ENCODE results near the gene OBSCN. TPM values are rescaled to one million over a fixed set of nuclear protein-coding genes. Genes with fewer than 3 reads are reported as not detected.
"Not testable (repeated sequence)": the region's sequence is repeated elsewhere in the genome, so short reads cannot be mapped to it uniquely, and the experiment has no call there.

The OBSCN gene
- total RNA-seq, 1 donor from 2014 or later = 20.6 TPM

DNA sequence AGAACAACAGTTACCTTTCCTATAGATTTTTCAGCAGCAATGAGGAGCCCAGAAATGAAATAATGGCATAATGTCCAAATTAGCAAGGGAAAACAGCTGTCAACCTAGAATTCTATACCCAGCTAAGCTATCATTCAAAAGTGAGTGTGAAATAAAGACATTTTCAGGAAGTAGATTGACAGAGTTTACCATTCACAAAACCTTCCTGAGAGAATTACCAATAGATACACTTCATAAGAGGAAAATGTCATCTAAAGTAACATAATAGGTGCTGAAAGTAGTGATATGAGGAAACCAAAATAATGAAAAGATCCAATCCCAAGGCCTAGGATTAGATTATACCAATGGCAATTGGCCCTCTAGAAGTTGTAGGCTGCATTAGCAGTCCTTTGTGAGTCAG lies 34.6 kb downstream of the OBSCN start:
- TF ChIP-seq, protein P1, sequence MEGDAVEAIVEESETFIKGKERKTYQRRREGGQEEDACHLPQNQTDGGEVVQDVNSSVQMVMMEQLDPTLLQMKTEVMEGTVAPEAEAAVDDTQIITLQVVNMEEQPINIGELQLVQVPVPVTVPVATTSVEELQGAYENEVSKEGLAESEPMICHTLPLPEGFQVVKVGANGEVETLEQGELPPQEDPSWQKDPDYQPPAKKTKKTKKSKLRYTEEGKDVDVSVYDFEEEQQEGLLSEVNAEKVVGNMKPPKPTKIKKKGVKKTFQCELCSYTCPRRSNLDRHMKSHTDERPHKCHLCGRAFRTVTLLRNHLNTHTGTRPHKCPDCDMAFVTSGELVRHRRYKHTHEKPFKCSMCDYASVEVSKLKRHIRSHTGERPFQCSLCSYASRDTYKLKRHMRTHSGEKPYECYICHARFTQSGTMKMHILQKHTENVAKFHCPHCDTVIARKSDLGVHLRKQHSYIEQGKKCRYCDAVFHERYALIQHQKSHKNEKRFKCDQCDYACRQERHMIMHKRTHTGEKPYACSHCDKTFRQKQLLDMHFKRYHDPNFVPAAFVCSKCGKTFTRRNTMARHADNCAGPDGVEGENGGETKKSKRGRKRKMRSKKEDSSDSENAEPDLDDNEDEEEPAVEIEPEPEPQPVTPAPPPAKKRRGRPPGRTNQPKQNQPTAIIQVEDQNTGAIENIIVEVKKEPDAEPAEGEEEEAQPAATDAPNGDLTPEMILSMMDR (conservative IDR thresholded peaks at IDR 0.05; ENCODE audit: low read depth, low read length) = no peak
- no peak for DNase-seq (ENCODE audit: low read depth)
- H3K4me3 ChIP-seq (ENCODE audit: low read depth, low read length) = no peak overlapping the region

DNA sequence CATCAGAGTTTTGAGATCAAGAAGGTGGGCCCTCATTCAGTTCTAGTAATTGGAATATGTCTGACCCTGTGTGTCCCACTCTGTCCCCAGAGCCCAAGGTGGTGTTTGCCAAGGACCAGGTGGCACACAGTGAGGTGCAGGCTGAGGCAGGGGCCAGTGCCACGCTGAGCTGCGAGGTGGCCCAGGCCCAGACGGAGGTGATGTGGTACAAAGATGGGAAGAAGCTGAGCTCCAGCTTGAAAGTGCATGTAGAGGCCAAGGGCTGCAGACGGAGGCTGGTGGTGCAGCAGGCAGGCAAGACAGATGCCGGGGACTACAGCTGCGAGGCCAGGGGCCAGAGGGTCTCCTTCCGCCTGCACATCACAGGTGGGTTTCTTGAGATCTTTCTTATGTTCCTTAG lies 35.2 kb downstream of the OBSCN start:
- H3K4me3 ChIP-seq (ENCODE audit: low read depth, low read length) = no peak overlapping the region
- no peak for DNase-seq (ENCODE audit: low read depth)
- TF ChIP-seq, protein P1 (conservative IDR thresholded peaks at IDR 0.05; ENCODE audit: low read depth, low read length) = no peak

DNA sequence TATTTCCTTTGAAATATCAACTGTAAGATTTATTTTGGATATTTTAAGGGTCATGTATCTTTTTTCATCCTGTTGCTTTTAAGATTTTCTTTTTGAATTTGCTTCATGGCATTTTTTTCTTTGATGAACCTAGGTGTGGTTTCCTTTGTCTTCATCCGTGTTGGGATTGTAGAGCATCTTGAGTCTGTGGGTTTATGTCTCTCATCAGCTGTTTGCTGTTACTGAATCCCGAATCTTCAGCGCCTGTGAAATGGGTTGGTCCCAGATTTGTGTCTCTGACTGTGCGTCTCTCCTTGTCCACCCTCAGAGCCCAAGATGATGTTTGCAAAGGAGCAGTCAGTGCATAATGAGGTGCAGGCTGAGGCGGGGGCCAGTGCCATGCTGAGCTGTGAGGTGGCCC lies 36.1 kb downstream of the OBSCN start:
- DNase-seq (ENCODE audit: low read depth); H3K4me3 ChIP-seq (ENCODE audit: low read depth, low read length): not testable (repeated sequence)

DNA sequence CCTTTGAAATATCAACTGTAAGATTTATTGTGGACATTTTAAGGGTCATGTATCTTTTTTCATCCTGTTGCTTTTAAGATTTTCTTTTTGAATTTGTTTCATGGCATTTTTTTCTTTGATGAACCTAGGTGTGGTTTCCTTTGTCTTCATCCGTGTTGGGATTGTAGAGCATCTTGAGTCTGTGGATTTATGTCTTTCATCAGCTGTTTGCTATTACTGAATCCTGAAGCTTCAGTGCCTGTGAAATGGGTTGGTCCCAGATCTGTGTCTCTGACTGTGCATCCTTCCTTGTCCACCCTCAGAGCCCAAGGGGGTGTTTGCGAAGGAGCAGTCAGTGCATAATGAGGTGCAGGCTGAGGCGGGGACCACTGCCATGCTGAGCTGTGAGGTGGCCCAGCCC lies 37.3 kb downstream of the OBSCN start:
- DNase-seq (ENCODE audit: low read depth) = no peak
- TF ChIP-seq, protein P1 (conservative IDR thresholded peaks at IDR 0.05; ENCODE audit: low read depth, low read length) = no peak

DNA sequence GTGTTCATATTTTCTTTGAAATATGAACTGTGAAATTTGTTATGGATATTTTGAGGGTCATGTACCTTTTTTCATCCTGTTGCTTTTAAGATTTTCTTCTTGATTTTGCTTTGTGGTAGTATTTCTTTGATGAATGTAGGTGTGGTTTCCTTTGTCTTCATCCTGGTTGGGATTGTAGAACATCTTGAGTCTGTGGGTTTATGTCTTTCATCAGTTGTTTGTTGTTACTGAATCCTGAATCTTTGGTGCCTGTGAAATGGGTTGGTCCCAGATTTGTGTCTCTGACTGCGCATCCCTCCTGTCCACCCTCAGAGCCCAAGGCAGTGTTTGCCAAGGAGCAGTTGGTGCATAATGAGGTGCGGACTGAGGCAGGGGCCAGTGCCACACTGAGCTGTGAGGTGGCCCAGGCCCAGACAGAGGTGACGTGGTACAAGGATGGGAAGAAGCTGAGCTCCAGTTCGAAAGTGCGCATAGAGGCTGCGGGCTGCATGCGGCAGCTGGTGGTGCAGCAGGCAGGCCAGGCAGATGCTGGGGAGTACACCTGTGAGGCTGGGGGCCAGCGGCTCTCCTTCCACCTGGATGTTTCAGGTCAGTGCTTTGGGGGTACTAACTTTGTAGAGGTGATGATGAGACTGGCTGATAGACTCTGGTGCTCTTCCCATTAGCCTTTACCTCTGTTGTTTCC lies 38.5 kb downstream of the OBSCN start:
- DNase-seq (ENCODE audit: low read depth) = no peak
- no peak overlapping the region for H3K4me3 ChIP-seq (ENCODE audit: low read depth, low read length)
- TF ChIP-seq, protein P1 (conservative IDR thresholded peaks at IDR 0.05; ENCODE audit: low read depth, low read length) = no peak

More for the DNA sequence above, 37.3 kb downstream of the OBSCN start:
- H3K4me3 ChIP-seq (ENCODE audit: low read depth, low read length) = no peak overlapping the region

DNA sequence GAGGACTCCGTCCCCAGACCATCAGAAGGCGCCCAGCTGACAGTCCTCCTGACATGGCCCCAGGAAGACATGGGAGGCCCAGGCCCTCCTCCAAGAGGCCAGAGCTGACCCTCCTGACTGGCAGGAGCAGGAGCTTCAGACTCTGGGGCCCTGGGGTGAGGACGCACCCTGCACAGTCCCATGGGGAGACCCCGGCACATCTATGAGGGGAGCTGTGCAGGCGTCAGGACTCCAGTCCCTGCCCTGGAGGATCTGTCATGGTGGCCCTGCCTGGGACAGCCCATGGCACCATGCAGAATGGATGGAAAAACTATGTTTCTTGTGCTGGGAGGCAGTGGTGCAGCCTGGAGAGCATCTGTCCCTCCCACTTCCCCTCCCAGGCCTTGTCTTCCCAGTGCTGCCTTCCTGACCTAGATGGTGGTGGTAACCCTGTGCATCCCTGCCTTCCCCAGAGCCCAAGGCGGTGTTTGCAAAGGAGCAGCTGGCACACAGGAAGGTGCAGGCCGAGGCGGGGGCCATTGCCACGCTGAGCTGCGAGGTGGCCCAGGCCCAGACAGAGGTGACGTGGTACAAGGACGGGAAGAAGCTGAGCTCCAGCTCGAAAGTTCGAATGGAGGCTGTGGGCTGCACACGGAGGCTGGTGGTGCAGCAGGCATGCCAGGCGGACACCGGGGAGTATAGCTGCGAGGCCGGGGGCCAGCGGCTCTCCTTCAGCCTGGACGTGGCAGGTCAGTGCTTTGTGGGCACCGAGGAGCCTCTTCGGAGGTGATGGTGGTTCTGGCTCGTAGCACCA lies 41.9 kb downstream of the OBSCN start:
- TF ChIP-seq, protein P1 (conservative IDR thresholded peaks at IDR 0.05; ENCODE audit: low read depth, low read length) = no peak
- H3K4me3 ChIP-seq (ENCODE audit: low read depth, low read length) = no peak overlapping the region

DNA sequence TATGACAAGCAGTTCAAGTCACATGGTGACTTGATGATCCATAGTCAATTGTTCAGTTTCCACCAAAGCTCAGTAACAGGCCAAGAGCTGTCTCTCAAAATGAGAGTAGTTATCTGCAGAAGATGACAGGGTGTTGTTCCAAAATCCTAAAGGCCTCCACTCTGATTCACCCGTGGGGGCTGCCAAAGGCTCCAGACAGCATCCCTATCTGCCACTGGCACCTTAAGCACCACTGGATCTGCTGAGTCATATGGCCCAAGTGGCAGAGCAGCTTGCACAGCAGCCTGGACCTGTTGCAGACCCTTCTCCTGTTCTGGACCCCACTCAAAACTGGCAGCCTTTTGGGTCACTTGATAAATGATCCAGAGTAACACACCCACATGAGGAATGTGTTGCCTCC lies 44.6 kb downstream of the OBSCN start:
- DNase-seq (ENCODE audit: low read depth); H3K4me3 ChIP-seq (ENCODE audit: low read depth, low read length): not testable (repeated sequence)

More for the DNA sequence above, 41.9 kb downstream of the OBSCN start:
- no peak for DNase-seq (ENCODE audit: low read depth)

Data from epithelial cell of proximal tubule (primary cell).